Mesothelial cell of epicardium (in vitro differentiated cells): ENCODE data around the gene LIN28A. TPM values are rescaled to one million over a fixed set of nuclear protein-coding genes. Genes with fewer than 3 reads are reported as not detected.

Source experiments
- DNase-seq, 2 experiments: peaks; one replicate each; pipeline ENCODE4 v3.0.0; 2021; ENCODE audit warnings: low spot score in 2 of 2; ENCODE audit not compliant: unreplicated experiment in 2 of 2
- H3K27ac Mint-ChIP-seq: 2 replicates; pipeline ENCODE4 v1.8.0; 2021; ENCODE audit warnings: mixed read lengths
- H3K27me3 Mint-ChIP-seq: 2 replicates; pipeline ENCODE4 v1.8.0; 2021; ENCODE audit warnings: low read depth, mixed read lengths
- H3K36me3 Mint-ChIP-seq: 2 replicates; pipeline ENCODE4 v1.8.0; 2021; ENCODE audit warnings: mixed read lengths
- H3K4me1 Mint-ChIP-seq: 2 replicates; pipeline ENCODE4 v1.8.0; 2021; ENCODE audit warnings: mixed read lengths
- H3K4me3 Mint-ChIP-seq: 2 replicates; pipeline ENCODE4 v1.8.0; 2021; ENCODE audit warnings: mild to moderate bottlenecking, moderate library complexity, mixed read lengths
- H3K9me3 Mint-ChIP-seq: 2 replicates; pipeline ENCODE4 v1.8.0; 2021; ENCODE audit warnings: mixed read lengths
- total RNA-seq: library from RNA; stranded (reverse); gene quantifications from 3 replicates; pipeline ENCODE4 v1.2.1, GENCODE V29; 2021
- TF ChIP-seq, protein P1 (sequence below): fragments of 200-600 bp; sonication (generic); IDR thresholded peaks from one replicate; pipeline ENCODE4 v1.5.0; 2021; ENCODE audit warnings: antibody characterized with exemption; ENCODE audit not compliant: unreplicated experiment

LIN28A gene
- total RNA-seq, 1 donor from 2014 or later, result 0.09 TPM

DNA sequence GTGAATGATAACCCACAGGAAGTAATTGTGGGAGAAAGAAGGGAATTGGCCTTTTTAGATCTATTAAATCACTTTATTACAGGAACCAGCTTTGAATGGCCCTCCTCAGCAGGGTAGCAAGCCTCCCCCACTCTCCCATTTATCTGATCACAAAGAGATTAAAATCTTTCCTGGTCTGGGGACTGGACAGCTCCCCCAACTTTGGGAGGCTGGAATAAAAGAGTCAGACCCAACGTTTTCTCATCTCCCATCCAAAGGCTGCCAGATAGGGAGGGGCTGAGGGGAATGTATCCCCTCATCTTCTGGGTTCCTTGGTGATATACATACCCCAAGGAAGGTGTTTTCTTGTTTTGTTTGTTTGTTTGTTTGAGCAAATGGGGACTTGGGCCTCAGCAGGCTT, 2.4 kb downstream of the LIN28A start:
- Mint-ChIP-seq H3K27me3 (peaks cover 50% of the 10 kb centered on the region), H3K36me3 (no peaks in the 10 kb centered on the region), H3K9me3 (no peaks in the 10 kb centered on the region), H3K27ac (no peak overlapping the region), H3K4me1 (peaks cover 45% of the 10 kb centered on the region), H3K4me3 (no peak overlapping the region)
- TF ChIP-seq, protein P1, sequence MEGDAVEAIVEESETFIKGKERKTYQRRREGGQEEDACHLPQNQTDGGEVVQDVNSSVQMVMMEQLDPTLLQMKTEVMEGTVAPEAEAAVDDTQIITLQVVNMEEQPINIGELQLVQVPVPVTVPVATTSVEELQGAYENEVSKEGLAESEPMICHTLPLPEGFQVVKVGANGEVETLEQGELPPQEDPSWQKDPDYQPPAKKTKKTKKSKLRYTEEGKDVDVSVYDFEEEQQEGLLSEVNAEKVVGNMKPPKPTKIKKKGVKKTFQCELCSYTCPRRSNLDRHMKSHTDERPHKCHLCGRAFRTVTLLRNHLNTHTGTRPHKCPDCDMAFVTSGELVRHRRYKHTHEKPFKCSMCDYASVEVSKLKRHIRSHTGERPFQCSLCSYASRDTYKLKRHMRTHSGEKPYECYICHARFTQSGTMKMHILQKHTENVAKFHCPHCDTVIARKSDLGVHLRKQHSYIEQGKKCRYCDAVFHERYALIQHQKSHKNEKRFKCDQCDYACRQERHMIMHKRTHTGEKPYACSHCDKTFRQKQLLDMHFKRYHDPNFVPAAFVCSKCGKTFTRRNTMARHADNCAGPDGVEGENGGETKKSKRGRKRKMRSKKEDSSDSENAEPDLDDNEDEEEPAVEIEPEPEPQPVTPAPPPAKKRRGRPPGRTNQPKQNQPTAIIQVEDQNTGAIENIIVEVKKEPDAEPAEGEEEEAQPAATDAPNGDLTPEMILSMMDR, result no peak
- no peak for DNase-seq

DNA sequence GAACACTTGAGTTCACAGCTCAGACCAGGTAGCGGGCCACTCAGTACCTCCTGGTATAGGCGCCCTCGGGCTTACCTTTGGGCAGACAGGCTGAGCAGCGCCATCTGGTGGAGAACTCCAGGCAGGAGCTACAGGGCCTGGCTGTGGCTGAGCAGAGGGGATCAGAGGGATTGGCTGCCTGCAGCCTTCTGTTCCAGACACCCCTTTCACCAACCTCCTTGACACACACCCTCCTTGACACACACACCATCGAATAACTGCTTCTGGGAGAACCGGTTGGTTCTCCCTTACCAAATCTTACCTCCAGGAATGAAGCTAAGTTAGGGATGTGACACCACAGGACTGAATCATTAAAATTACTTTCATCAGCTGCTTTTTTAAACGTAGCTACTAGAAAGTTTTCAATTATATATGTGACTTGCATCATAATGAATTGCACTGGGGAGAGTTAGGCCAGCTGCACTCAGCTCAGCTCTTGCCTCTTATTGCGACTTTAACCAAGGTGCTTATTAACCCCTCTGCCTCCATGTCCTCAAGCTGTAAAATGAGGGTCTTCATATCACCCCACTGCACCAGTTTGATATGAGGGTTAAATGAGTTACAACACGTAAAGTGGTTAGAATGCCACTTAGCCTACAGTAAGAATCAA, 6.6 kb downstream of the LIN28A start:
- Mint-ChIP-seq H3K4me3 (no peak overlapping the region), H3K36me3 (no peaks in the 10 kb centered on the region)

DNA sequence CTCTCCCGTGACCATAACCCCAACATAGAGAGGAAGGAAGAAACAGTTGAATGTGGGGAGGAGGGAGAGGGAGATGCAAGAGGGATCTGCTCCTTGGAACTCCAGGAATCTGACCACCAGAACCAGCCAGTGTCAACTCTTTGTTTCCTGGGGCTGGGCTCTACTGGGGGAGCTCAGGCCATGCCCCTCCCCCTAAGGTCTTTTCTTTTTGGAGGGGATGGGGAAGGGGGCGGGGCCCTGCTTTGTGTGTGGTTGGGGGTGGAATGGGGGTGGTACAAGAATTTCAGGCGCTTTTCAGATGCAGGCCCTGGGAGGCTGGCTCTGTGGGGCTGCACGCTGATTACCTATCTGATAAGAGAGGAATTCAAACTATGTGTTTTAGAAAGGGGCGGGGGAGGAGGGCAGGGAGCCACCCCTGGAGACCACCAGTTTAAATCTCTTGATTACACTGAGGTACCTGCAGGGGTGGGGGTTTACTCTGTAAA, 8.3 kb downstream of the LIN28A start:
- Mint-ChIP-seq H3K27ac (peak overlapping the region; percentile 91), H3K4me1 (peaks cover 33% of the 10 kb centered on the region), H3K4me3 (peak overlapping the region; percentile 10), H3K36me3 (no peaks in the 10 kb centered on the region), H3K27me3 (peaks cover 2% of the 10 kb centered on the region), H3K9me3 (no peaks in the 10 kb centered on the region)
- DNase-seq, result peak; percentile 26 to 47
- TF ChIP-seq, protein P1, result no peak

More for the DNA sequence above, 6.6 kb downstream of the LIN28A start:
- H3K27me3 Mint-ChIP-seq, result peaks cover 13% of the 10 kb centered on the region
- peak overlapping the region; percentile 93 for H3K27ac Mint-ChIP-seq
- H3K9me3 Mint-ChIP-seq, result no peaks in the 10 kb centered on the region
- TF ChIP-seq, protein P1, result peak; percentile 76
- peaks cover 40% of the 10 kb centered on the region for H3K4me1 Mint-ChIP-seq
- peak; percentile 64 to 86 for DNase-seq

DNA sequence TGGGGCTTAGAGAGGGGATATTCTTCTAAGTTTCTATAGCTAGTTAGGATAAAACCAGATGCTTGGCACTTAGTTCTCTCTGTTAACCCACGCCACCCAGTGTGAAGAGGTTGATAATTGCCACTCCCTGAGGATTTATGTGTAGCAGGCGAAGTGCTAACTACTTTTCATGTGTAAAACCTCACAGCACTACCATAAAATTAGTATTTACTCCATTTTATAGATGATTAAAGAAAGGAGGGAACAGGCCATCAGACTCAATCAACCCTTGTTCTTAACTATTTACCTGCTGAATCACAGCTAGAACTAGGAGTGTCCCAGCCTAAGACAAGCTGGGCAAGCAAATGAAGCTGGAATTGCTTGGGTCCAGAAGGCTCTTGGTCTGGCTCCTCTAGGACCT, 8.9 kb downstream of the LIN28A start:
- Mint-ChIP-seq H3K36me3 (no peaks in the 10 kb centered on the region), H3K4me1 (peaks cover 33% of the 10 kb centered on the region), H3K4me3 (no peak overlapping the region), H3K27me3 (no peaks in the 10 kb centered on the region), H3K9me3 (no peaks in the 10 kb centered on the region), H3K27ac (peak overlapping the region; percentile 91)
- TF ChIP-seq, protein P1, result no peak
- DNase-seq, result no peak

DNA sequence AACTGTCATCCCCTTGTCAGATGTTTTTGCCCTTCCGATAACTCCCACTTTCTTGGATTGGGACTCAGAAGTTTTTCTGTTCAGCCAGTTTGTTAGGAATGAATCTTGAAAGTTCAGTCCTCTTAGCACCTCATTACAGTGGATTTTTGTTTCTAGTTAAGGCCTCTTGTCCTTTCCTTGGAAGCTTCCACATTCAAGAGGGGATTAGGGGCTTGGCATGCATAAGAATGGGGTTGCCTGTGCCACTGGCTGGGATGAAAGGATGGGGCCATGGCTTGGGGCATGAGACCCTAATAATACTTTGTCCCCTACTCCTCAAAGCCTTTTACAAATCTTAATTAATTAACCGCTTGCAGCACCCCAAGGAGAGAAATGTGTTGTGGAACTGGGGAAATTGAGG, 19.1 kb downstream of the LIN28A start:
- TF ChIP-seq, protein P1, result no peak
- peaks cover 30% of the 10 kb centered on the region for H3K4me1 Mint-ChIP-seq

More for the DNA sequence above, 19.1 kb downstream of the LIN28A start:
- H3K27ac Mint-ChIP-seq, result peak overlapping the region; percentile 57
- no peak overlapping the region for H3K4me3 Mint-ChIP-seq
- H3K9me3 Mint-ChIP-seq, result no peaks in the 10 kb centered on the region
- no peak for DNase-seq
- no peaks in the 10 kb centered on the region for H3K27me3 Mint-ChIP-seq
- peaks cover 3% of the 10 kb centered on the region for H3K36me3 Mint-ChIP-seq
